A549 (cell line): ENCODE results near the gene PRRC2B. TPM values are rescaled to one million over a fixed set of nuclear protein-coding genes. Genes with fewer than 3 reads are reported as not detected.

Experiments used
- ATAC-seq, 2 experiments: fragments of 200-7000 bp in 1 of 2; fragments of >200 bp in 1 of 2; cut with Nextera tagmentation in 1 of 2; cut with Tn5 transposase in 1 of 2; 3 replicates each; pipeline versions ENCODE4 v1.8.0 to v1.9.1; 2018 to 2020; ENCODE audit warnings: mild to moderate bottlenecking in 1 of 2, moderate library complexity in 1 of 2
- CTCF ChIA-PET: fragments of 300-600 bp; sonication (Branson Sonifier 250); formaldehyde crosslinking; extraction: SDS; loops from one replicate; lab custom pipeline; 2021; ENCODE audit warnings: antibody characterized with exemption, inconsistent platforms; lab: Yijun Ruan, JAX
- POLR2A ChIA-PET: fragments of 350-600 bp; formaldehyde crosslinking; extraction: SDS; loops from one replicate; lab custom pipeline; 2021; ENCODE audit warnings: antibody characterized with exemption, inconsistent platforms; lab: Yijun Ruan, JAX
- DNase-seq, 2 experiments: peaks; one replicate each; pipeline versions ENCODE4 v3.0.0 to v3.0.0-alpha.2; 2011 to 2016; ENCODE audit warnings: low read depth in 1 of 2, low spot score in 1 of 2
- FAIRE-seq: peaks from 2 replicates; lab custom pipeline; 2011; peaks lifted over from hg19 to GRCh38; lab: Jason Lieb, UNC
- H3K27ac ChIP-seq, 2 experiments: fragments of >200 bp; sonication (Bioruptor Twin); formaldehyde crosslinking; 3 replicates each; pipeline ENCODE4 v1.5.1; 2016 to 2017
- H3K4me1 ChIP-seq: fragments of >200 bp; sonication (Bioruptor Twin); formaldehyde crosslinking; 3 replicates; pipeline ENCODE4 v1.6.1; 2016
- H3K4me2 ChIP-seq: fragments of >200 bp; sonication (Bioruptor Twin); formaldehyde crosslinking; 3 replicates; pipeline ENCODE4 v1.6.1; 2016
- H3K4me3 ChIP-seq: fragments of >200 bp; sonication (Bioruptor Twin); formaldehyde crosslinking; 3 replicates; pipeline ENCODE4 v1.5.1; 2016
- H3K9me3 ChIP-seq: fragments of >200 bp; sonication (Bioruptor Twin); formaldehyde crosslinking; 3 replicates; pipeline ENCODE4 v1.6.1; 2016
- CBX2 ChIP-seq: fragments of 200-600 bp; sonication (generic); IDR thresholded peaks from 2 replicates; pipeline ENCODE4 v1.6.1; 2016; ENCODE audit warnings: low read depth, mild to moderate bottlenecking, borderline replicate concordance
- EHMT2 ChIP-seq: fragments of 200-600 bp; sonication (generic); IDR thresholded peaks from 2 replicates; pipeline ENCODE4 v1.6.1; 2016; ENCODE audit warnings: antibody characterized with exemption, low read depth, mild to moderate bottlenecking, moderate library complexity
- FOSB ChIP-seq: fragments of 250-450 bp; sonication (Bioruptor Pico); IDR thresholded peaks from 2 replicates; pipeline ENCODE4 v1.5.0; 2020; ENCODE audit warnings: mild to moderate bottlenecking, moderate library complexity
- GATA3 ChIP-seq: IDR thresholded peaks from 2 replicates; pipeline ENCODE4 v1.6.1; 2012; ENCODE audit warnings: borderline replicate concordance
- HDAC2 ChIP-seq: fragments of 200-600 bp; sonication (generic); IDR thresholded peaks from 2 replicates; pipeline ENCODE4 v1.6.1; 2016
- JUN ChIP-seq, 2 experiments: fragments of >200 bp; sonication (Bioruptor Twin); formaldehyde crosslinking; IDR thresholded peaks; 2 replicates in 1 of 2; 3 replicates in 1 of 2; pipeline ENCODE4 v1.6.1; 2016 to 2017
- JUNB ChIP-seq: fragments of >200 bp; sonication (Bioruptor Twin); formaldehyde crosslinking; IDR thresholded peaks from 2 replicates; pipeline ENCODE4 v1.6.1; 2016
- KDM1A ChIP-seq: fragments of 200-600 bp; sonication (generic); IDR thresholded peaks from 2 replicates; pipeline ENCODE4 v1.6.1; 2016; ENCODE audit warnings: low read depth, mild to moderate bottlenecking
- KDM5A ChIP-seq: fragments of 200-600 bp; sonication (generic); IDR thresholded peaks from 2 replicates; pipeline ENCODE4 v1.6.1; 2016; ENCODE audit warnings: antibody characterized with exemption, mild to moderate bottlenecking
- MAZ ChIP-seq: fragments of 150-350 bp; IDR thresholded peaks from 2 replicates; pipeline ENCODE4 v1.6.1; 2014; ENCODE audit warnings: antibody characterized with exemption, low read depth, low read length, borderline replicate concordance
- MYC ChIP-seq: IDR thresholded peaks from 2 replicates; pipeline ENCODE4 v1.6.1; 2012; ENCODE audit warnings: mild to moderate bottlenecking, inconsistent platforms, low read length, improper control_type of control experiment, borderline replicate concordance
- TP53 ChIP-seq: fragments of 250-450 bp; sonication (Bioruptor Pico); IDR thresholded peaks from 2 replicates; pipeline ENCODE4 v1.5.0; 2021; ENCODE audit warnings: mild to moderate bottlenecking, moderate library complexity
- ZFP36 ChIP-seq: fragments of 450-650 bp; IDR thresholded peaks from 2 replicates; pipeline ENCODE4 v1.6.1; 2014; ENCODE audit warnings: borderline replicate concordance; ENCODE audit not compliant: partially characterized antibody
- WGBS: methylation state at CpG from one replicate; pipeline ENCODE4 v1.1.6; 2017; ENCODE audit errors: missing lambda C conversion rate; 5-methylcytosine and 5-hydroxymethylcytosine counted together
- polyA plus RNA-seq, 4 experiments: library from polyadenylated mRNA; depleted of rRNA in 3 of 4; stranded (reverse); fragments of >200 nt; fragmentation: RNase III in 1 of 4; extraction: RNeasy Plus Mini Kit Qiagen cat#74134 plus additional on column Dnase treatment in 1 of 4; gene quantifications; 2 replicates in 3 of 4; 3 replicates in 1 of 4; pipeline ENCODE4 v1.2.3, GENCODE V29; 2011 to 2017
- TF ChIP-seq, protein P1 (sequence below): IDR thresholded peaks from 2 replicates; pipeline ENCODE4 v1.6.1; 2012
- TF ChIP-seq, protein P2 (sequence below): fragments of 250-450 bp; sonication (Bioruptor Pico); IDR thresholded peaks from 2 replicates; pipeline ENCODE4 v1.5.0; 2020; ENCODE audit warnings: low read depth, mild to moderate bottlenecking, moderate library complexity
- TF ChIP-seq, protein P3 (sequence below): fragments of >200 bp; sonication (Bioruptor Twin); formaldehyde crosslinking; IDR thresholded peaks from 3 replicates; pipeline ENCODE4 v1.6.1; 2016
- TF ChIP-seq, protein P4 (sequence below): fragments of >200 bp; sonication (Bioruptor Twin); formaldehyde crosslinking; IDR thresholded peaks from 3 replicates; pipeline ENCODE4 v1.5.1; 2016
- TF ChIP-seq, protein P5 (sequence below): IDR thresholded peaks from 2 replicates; pipeline ENCODE4 v1.6.1; 2012

The PRRC2B gene
- polyA plus RNA-seq, 2 of the 4 experiments (the other 2 are of a cell fraction): 35.6 to 47.3 TPM

DNA sequence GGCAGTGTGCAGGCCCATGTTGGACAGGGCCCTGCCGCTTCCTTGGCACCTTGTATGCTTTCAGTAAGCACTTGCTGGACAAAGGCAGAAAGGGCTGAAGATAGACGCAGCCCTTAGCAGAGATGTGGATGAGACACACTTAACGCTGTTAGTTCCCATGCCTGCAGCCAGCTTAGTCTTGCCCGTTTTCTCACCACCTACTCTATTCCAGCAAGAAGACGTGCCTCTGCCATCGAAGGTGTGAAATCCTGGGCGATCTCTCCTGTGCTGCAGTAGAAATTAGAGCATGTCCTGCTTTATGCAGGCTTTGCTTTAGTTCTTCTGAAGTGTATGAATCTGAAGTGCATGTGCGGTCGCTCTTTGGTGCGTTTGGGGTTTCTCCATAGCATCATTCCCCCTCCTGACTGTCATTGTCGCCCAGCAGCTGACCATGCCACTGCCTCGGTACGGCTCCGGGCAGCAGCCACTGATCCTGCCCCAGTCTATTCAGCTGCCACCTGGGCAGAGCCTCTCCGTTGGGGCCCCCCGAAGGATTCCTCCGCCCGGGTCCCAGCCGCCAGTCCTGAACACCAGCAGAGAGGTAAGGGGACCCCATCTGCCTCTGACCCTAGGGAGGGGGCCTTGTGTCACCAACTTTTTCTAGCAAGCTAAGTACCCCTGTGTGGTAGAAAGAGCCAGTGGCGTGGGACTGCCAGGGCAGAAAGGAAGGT, 97.3 kb downstream of the PRRC2B start (continued):
- TF ChIP-seq, protein P1, sequence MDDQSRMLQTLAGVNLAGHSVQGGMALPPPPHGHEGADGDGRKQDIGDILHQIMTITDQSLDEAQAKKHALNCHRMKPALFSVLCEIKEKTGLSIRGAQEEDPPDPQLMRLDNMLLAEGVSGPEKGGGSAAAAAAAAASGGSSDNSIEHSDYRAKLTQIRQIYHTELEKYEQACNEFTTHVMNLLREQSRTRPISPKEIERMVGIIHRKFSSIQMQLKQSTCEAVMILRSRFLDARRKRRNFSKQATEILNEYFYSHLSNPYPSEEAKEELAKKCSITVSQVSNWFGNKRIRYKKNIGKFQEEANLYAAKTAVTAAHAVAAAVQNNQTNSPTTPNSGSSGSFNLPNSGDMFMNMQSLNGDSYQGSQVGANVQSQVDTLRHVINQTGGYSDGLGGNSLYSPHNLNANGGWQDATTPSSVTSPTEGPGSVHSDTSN: no peak
- TF ChIP-seq, all 56 proteins: peak for 0

DNA sequence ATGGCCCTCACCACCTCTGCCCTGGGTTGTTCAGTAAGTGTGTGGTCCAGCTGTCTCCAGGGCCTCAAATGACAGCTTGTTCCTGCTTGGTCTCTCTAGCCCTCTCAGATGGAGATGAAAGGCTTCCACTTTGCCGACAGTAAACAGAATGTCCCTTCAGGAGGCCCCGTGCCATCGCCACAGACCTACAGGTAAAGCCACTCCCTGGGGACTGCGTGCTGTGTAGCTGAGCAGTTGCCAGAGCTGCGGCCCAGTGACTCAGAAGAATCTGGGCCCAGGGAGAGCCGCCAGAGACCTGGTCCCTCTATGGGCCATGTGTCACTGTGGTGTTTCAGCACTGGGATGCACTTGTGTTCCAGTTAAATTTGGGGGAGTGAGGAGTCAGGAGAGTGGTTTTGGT, 98.2 kb downstream of the PRRC2B start:
- 95% methylated on average over 6 of the region's 6 CpGs for WGBS
- POLR2A ChIA-PET: no interaction called here
- CTCF ChIA-PET: interaction anchor here (1.1 to 5.8 kb wide), 5 partner anchors 12 to 249 kb away, joined by 3 to 35 read pairs (median 5); no protein-coding TSS in a partner anchor
- no peak for TF ChIP-seq FOSB (CRISPR knock-in tag)
- TF ChIP-seq, protein P2, sequence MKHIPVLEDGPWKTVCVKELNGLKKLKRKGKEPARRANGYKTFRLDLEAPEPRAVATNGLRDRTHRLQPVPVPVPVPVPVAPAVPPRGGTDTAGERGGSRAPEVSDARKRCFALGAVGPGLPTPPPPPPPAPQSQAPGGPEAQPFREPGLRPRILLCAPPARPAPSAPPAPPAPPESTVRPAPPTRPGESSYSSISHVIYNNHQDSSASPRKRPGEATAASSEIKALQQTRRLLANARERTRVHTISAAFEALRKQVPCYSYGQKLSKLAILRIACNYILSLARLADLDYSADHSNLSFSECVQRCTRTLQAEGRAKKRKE (CRISPR knock-in tag): no peak
- no peak for TF ChIP-seq MAZ
- no peak for TF ChIP-seq MYC
- TF ChIP-seq, protein P3, sequence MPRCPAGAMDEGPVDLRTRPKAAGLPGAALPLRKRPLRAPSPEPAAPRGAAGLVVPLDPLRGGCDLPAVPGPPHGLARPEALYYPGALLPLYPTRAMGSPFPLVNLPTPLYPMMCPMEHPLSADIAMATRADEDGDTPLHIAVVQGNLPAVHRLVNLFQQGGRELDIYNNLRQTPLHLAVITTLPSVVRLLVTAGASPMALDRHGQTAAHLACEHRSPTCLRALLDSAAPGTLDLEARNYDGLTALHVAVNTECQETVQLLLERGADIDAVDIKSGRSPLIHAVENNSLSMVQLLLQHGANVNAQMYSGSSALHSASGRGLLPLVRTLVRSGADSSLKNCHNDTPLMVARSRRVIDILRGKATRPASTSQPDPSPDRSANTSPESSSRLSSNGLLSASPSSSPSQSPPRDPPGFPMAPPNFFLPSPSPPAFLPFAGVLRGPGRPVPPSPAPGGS: no peak
- no peak for TF ChIP-seq JUNB
- TF ChIP-seq, protein P4, sequence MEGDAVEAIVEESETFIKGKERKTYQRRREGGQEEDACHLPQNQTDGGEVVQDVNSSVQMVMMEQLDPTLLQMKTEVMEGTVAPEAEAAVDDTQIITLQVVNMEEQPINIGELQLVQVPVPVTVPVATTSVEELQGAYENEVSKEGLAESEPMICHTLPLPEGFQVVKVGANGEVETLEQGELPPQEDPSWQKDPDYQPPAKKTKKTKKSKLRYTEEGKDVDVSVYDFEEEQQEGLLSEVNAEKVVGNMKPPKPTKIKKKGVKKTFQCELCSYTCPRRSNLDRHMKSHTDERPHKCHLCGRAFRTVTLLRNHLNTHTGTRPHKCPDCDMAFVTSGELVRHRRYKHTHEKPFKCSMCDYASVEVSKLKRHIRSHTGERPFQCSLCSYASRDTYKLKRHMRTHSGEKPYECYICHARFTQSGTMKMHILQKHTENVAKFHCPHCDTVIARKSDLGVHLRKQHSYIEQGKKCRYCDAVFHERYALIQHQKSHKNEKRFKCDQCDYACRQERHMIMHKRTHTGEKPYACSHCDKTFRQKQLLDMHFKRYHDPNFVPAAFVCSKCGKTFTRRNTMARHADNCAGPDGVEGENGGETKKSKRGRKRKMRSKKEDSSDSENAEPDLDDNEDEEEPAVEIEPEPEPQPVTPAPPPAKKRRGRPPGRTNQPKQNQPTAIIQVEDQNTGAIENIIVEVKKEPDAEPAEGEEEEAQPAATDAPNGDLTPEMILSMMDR: no peak
- no peak for TF ChIP-seq KDM1A
- no peak for ATAC-seq
- H3K4me3 ChIP-seq: no peak overlapping the region
- no peaks in the 10 kb centered on the region for H3K9me3 ChIP-seq
- H3K4me1 ChIP-seq: no peaks in the 10 kb centered on the region
- H3K4me2 ChIP-seq: no peak overlapping the region
- FAIRE-seq: no peak
- H3K27ac ChIP-seq: no peak overlapping the region
- DNase-seq: no peak

DNA sequence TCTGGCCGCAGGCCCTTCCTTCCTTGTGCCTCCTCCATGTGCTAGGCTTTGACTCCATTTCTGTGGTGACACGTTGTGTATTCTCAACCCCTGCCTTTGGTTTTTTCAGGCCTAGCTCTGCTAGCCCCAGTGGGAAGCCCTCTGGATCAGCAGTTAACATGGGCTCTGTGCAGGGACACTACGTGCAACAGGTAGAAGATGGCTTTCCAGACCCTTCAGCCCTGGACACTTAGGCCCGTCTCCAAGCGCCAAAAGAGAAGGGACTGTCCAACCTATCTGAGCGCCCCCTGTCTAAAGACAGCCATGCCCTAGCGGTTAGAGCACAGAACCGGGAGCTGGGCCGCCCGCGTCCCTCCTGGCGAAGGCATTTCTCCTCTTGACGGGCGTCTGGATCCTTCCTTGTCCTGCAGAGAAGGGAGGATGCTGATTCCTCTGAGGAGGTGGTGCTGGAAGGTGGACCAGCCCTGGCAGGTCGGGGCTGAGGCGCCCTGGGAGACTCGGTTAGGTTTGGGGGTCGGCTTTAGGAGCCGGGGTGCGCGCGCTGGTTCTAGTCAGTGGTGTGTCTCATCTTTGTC, 100.5 kb downstream of the PRRC2B start:
- no peak for ATAC-seq
- H3K4me2 ChIP-seq: no peak overlapping the region
- no peak for FAIRE-seq
- TF ChIP-seq CBX2 (no peak), ZFP36 (no peak), KDM5A (no peak), JUN (IDR thresholded peaks at IDR 0.05) (no peak), TP53 (CRISPR knock-in tag) (no peak), EHMT2 (no peak), HDAC2 (no peak), GATA3 (no peak)
- TF ChIP-seq, protein P5, sequence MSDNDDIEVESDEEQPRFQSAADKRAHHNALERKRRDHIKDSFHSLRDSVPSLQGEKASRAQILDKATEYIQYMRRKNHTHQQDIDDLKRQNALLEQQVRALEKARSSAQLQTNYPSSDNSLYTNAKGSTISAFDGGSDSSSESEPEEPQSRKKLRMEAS: no peak
- TF ChIP-seq, protein P3: no peak
- TF ChIP-seq, protein P1: no peak
- TF ChIP-seq, all 56 proteins: peak for 0
- WGBS: 97% methylated on average over 14 of the region's 22 CpGs
- H3K4me3 ChIP-seq: no peak overlapping the region
- no peaks in the 10 kb centered on the region for H3K9me3 ChIP-seq
- POLR2A ChIA-PET: no interaction called here
- CTCF ChIA-PET: interaction anchor here (0.7 to 1.7 kb wide), 3 partner anchors 9 to 246 kb away, joined by 3 to 4 read pairs (median 4); partner anchors contain the start of gene RAPGEF1
- no peak for DNase-seq
- H3K27ac ChIP-seq: no peak overlapping the region
- H3K4me1 ChIP-seq: no peaks in the 10 kb centered on the region
